Body of pancreas (tissue), 4 donors: Measurements from ENCODE around the gene PIEZO1. TPM values are rescaled to one million over a fixed set of nuclear protein-coding genes. Genes with fewer than 3 reads are reported as not detected.

Source experiments
- ATAC-seq: fragments of 150-250 bp; one replicate; pipeline ENCODE4 v1.9.1; 2016
- DNase-seq, 4 donors: peaks; one replicate each; pipeline ENCODE4 v3.0.0-alpha.2; 2019
- H3K27ac ChIP-seq, 4 donors: fragments of 200-600 bp; sonication (generic); 1 replicate in 3 of 4; 2 replicates in 1 of 4; pipeline versions ENCODE4 v1.5.1 to v1.6.1; 2016 to 2019; ENCODE audit warnings: mild to moderate bottlenecking in 1 of 4, mixed read lengths in 1 of 4, moderate library complexity in 1 of 4
- H3K27me3 ChIP-seq, 2 donors: fragments of 200-600 bp; sonication (generic); one replicate each; pipeline ENCODE4 v1.6.0; 2016; ENCODE audit warnings: mild to moderate bottlenecking in 1 of 2
- H3K36me3 ChIP-seq, 2 donors: fragments of 200-600 bp; sonication (generic); replicated peaks in 1 of 2; 2 replicates each; pipeline ENCODE4 v1.5.1; 2016; ENCODE audit warnings: low read depth in 2 of 2; ENCODE audit not compliant: insufficient read depth in 1 of 2
- H3K4me1 ChIP-seq: fragments of 200-600 bp; sonication (generic); one replicate; pipeline ENCODE4 v1.6.0; 2016
- H3K4me3 ChIP-seq, 2 donors: fragments of 200-600 bp; sonication (generic); 1 replicate in 1 of 2; 2 replicates in 1 of 2; pipeline ENCODE4 v1.5.1; 2016 to 2019
- H3K9me3 ChIP-seq, 3 donors: fragments of 200-600 bp; sonication (generic); 1 replicate in 2 of 3; 2 replicates in 1 of 3; pipeline ENCODE4 v1.5.1; 2016
- POLR2A ChIP-seq, 3 donors: fragments of 450-650 bp; IDR thresholded peaks; one replicate each; pipeline ENCODE4 v1.6.1; 2016; ENCODE audit warnings: antibody characterized with exemption in 3 of 3, mild to moderate bottlenecking in 2 of 3
- whole genome bisulfite sequencing, 2 donors: methylation state at CpG; one replicate each; pipeline ENCODE4 v1.1.5; 2017; 5-methylcytosine and 5-hydroxymethylcytosine counted together
- intact Hi-C: fragments of 100-400 bp; cut with DNase I; formaldehyde crosslinking; loops from one replicate; pipeline ENCODE4 v1.15.1; 2023
- total RNA-seq, 2 donors: library from RNA; depleted of rRNA; stranded (reverse); fragments of >200 nt; gene quantifications; one replicate each; pipeline ENCODE4 v1.1.0, GENCODE V29; 2016
- TF ChIP-seq, protein P1 (sequence below), 7 experiments: fragments of 450-650 bp in 4 of 7; fragments of 200-600 bp in 3 of 7; sonication (generic) in 3 of 7; IDR thresholded peaks; one replicate each; pipeline ENCODE4 v1.5.1; 2016 to 2019; ENCODE audit warnings: antibody characterized with exemption in 7 of 7

Gene PIEZO1
- total RNA-seq, 2 donors from 2014 or later = 61.0 to 269 TPM

DNA sequence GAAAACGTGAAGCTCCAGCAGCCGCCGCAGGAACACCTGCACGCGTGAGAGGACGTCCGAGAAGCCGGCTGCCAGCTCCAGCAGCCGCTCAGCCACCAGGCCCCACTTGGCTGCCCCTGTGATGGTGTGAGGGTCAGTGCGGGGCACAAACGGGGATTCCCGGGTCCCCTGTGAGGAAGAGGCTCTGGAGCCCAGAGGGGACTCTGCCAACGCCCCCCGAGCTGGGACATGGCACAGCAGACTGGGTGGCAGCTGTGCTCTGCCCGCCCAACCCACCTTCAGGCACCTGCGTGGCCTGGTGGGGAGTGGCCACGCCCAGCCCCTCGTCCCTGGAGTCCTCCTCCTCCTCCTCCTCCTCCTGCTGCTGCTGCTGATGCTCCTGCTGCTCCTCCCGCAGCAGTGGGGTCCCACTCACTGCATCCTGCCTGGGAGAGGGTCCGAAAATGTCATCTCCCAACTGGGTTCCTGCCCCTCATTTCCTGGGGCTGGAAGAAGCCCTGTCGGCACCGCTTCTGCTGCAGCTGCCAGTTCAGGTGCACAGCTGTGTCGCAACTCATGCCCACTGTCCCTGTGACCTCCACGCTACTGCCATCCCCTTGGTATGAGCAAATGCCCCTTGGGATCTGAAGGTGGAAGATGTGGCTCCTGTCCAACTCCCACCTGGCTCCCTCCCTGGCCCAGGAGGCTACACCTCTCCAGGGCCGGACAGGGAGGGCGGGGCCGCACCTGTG, 51.2 kb downstream of the PIEZO1 start:
- 67 to 84% methylated on average over 1 to 27 of the region's 27 CpGs for WGBS, 2 donors
- no peaks in the 10 kb centered on the region for H3K27me3 ChIP-seq
- no peak overlapping the region for H3K27ac ChIP-seq
- H3K9me3 ChIP-seq = no peaks in the 10 kb centered on the region
- TF ChIP-seq, protein P1, sequence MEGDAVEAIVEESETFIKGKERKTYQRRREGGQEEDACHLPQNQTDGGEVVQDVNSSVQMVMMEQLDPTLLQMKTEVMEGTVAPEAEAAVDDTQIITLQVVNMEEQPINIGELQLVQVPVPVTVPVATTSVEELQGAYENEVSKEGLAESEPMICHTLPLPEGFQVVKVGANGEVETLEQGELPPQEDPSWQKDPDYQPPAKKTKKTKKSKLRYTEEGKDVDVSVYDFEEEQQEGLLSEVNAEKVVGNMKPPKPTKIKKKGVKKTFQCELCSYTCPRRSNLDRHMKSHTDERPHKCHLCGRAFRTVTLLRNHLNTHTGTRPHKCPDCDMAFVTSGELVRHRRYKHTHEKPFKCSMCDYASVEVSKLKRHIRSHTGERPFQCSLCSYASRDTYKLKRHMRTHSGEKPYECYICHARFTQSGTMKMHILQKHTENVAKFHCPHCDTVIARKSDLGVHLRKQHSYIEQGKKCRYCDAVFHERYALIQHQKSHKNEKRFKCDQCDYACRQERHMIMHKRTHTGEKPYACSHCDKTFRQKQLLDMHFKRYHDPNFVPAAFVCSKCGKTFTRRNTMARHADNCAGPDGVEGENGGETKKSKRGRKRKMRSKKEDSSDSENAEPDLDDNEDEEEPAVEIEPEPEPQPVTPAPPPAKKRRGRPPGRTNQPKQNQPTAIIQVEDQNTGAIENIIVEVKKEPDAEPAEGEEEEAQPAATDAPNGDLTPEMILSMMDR (IDR thresholded peaks at IDR 0.05) = no peak
- TF ChIP-seq POLR2A (IDR thresholded peaks at IDR 0.05) = no peak
- intact Hi-C loops = no loop called here
- DNase-seq (no peak), ATAC-seq (no peak)
- peaks cover 9% of the 10 kb centered on the region for H3K4me1 ChIP-seq
- no peak overlapping the region for H3K4me3 ChIP-seq
- H3K36me3 ChIP-seq = peaks cover 0 to 5% of the 10 kb centered on the region in 2 donors

DNA sequence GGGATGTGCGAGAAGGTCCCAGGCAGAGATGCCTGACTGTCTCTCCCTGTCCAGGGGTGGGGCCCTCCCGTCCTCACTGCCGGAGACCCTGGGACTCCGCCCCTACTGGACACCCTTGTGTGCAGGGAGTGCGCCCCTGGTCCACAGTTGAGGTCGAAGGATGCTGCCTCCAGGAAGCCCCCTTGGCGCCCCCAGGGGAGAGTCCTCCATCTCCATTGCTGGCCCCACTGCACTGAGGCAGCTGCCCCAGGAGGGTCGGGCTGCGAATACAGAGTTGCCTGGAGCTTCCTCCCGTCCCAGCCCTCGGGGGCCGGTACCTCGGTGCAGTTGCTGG, 52.1 kb downstream of the PIEZO1 start:
- TF ChIP-seq, protein P1 (IDR thresholded peaks at IDR 0.05) = no peak
- no peaks in the 10 kb centered on the region for H3K9me3 ChIP-seq
- DNase-seq (no peak), ATAC-seq (no peak)
- WGBS, 2 donors = 87 to 93% methylated on average over 4 to 11 of the region's 13 CpGs
- H3K4me3 ChIP-seq = no peak overlapping the region
- H3K4me1 ChIP-seq = peaks cover 9% of the 10 kb centered on the region
- H3K27ac ChIP-seq = no peak overlapping the region
- intact Hi-C loops = no loop called here
- H3K27me3 ChIP-seq = no peaks in the 10 kb centered on the region
- peaks cover 0 to 5% of the 10 kb centered on the region in 2 donors for H3K36me3 ChIP-seq

DNA sequence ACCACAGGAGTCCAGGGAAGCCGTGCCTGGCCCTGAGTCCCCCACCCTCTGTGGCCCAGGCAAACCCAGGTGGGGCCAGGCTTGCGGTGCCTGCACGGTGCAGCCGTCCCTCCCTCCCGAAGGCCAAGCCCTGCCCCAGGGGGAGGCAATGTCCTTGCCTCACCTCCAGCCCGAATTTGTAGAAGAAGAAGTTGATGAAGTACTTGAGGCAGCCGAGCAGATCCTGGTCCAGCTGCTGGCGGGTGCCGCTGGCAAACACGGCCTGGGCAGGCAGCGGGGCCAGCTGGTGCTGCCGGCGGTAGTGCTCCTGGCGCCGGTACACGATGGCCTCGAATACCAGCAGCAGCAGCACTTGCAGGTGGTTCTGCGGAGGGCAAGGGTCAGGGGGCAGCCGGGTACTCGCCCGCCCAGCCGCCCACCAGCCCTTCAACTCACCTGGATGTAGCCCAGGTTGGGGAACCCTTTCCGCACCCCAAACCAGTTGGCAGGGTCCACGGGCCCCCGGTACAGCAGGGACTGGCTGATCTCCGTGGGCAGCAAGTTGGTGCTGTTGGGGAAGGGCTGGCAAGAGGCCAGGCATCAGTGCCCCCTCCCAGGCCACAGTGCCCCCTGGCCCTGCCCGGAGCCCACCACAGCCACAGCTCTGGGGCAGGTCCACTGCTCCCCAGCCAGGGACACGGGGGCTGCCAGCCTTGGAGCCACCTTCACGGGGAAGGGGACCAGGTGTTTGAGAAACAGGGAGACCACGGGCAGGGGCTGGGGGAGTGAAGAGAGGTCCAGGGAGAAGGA, 52.7 kb downstream of the PIEZO1 start:
- Histone ChIP-seq H3K36me3 (peaks cover 0 to 5% of the 10 kb centered on the region in 2 donors), H3K27me3 (no peaks in the 10 kb centered on the region), H3K27ac (no peak overlapping the region), H3K4me1 (peaks cover 4% of the 10 kb centered on the region), H3K9me3 (no peaks in the 10 kb centered on the region), H3K4me3 (no peak overlapping the region)
- no peak for TF ChIP-seq POLR2A (IDR thresholded peaks at IDR 0.05)
- TF ChIP-seq, protein P1 (IDR thresholded peaks at IDR 0.05) = no peak
- 67 to 74% methylated on average over 3 to 30 of the region's 30 CpGs for WGBS, 2 donors
- no peak for DNase-seq
- no peak for ATAC-seq
- intact Hi-C loops = no loop called here

DNA sequence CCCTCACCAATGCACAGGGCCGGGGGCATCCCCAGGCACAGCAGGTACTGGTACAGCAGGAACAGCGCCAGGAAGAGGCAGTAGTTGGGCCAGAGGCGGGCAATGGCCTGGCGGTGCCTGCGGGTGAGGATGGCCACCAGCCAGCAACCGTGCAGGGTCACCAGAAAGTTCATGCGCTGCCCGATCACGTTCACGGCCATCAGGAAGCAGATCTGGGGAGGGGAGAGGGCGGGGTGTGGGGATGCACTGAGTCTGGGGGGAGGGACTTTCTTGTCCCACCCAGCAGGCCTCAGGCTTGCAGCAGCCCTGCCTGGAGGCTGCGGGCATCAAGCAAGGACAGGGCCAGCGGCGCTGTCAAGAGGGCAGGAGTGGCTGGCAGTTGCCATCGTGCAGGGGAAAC, 53.3 kb downstream of the PIEZO1 start:
- TF ChIP-seq POLR2A (IDR thresholded peaks at IDR 0.05) = no peak
- TF ChIP-seq, protein P1 (IDR thresholded peaks at IDR 0.05) = no peak
- 30 to 75% methylated on average over 8 to 9 of the region's 15 CpGs for WGBS, 2 donors
- no peaks in the 10 kb centered on the region for H3K27me3 ChIP-seq
- no peak overlapping the region for H3K27ac ChIP-seq
- DNase-seq (no peak), ATAC-seq (no peak)
- H3K4me1 ChIP-seq = no peaks in the 10 kb centered on the region
- H3K9me3 ChIP-seq = no peaks in the 10 kb centered on the region
- H3K36me3 ChIP-seq = peaks cover 0 to 5% of the 10 kb centered on the region in 2 donors
- intact Hi-C loops = no loop called here
- H3K4me3 ChIP-seq = no peak overlapping the region
